Measurements from ENCODE around the gene CCL11.

The CCL11 gene

GRCh38 chr17:34285286-34285792 is at the start of gene CCL11:
CCL11 (plus strand) TSS chr17:34285742; CDS start chr17:34285809, 67 bp downstream.
- TF ChIP-seq CTCF (IDR thresholded peaks at IDR 0.05; ENCODE audit: low read depth, low read length): no peak
- no peak within 1 kb of the TSS for H3K4me3 ChIP-seq (ENCODE audit: low read depth, low read length)

- no peak overlapping the region for H3K4me3 ChIP-seq (ENCODE audit: low read depth, low read length)
- no peak for TF ChIP-seq CTCF (IDR thresholded peaks at IDR 0.05; ENCODE audit: low read depth, low read length)
Measured at GRCh38 chr17:34236281-34236892, 49.2 kb upstream of the CCL11 start.

- TF ChIP-seq CTCF (IDR thresholded peaks at IDR 0.05; ENCODE audit: low read depth, low read length): no peak
- H3K4me3 ChIP-seq (ENCODE audit: low read depth, low read length): no peak overlapping the region
Measured at GRCh38 chr17:34237458-34237857, 48.1 kb upstream of the CCL11 start.

DNA sequence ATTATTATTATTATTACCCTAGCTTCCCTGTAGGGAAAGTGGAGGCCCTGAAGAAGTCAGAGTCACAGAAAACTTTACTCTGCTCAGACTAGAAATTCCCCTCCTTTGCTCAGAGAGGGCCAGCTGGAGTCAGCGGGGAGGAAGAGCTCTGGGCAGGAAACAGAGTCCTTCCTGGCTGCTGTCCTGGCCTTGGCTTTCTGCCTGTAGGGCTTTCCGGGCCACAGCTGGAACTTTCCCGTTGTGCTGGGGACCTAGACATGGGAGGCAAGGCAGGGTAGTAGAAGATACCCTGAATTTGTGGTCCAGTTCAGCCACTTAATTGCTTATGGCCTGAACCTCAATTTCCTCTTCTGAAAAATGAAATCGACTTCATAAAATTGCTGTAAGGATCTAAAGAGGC is 44.5 kb upstream of the CCL11 start:
- H3K4me3 ChIP-seq (ENCODE audit: low read depth, low read length): no peak overlapping the region
- TF ChIP-seq CTCF (IDR thresholded peaks at IDR 0.05; ENCODE audit: low read depth, low read length): no peak

DNA sequence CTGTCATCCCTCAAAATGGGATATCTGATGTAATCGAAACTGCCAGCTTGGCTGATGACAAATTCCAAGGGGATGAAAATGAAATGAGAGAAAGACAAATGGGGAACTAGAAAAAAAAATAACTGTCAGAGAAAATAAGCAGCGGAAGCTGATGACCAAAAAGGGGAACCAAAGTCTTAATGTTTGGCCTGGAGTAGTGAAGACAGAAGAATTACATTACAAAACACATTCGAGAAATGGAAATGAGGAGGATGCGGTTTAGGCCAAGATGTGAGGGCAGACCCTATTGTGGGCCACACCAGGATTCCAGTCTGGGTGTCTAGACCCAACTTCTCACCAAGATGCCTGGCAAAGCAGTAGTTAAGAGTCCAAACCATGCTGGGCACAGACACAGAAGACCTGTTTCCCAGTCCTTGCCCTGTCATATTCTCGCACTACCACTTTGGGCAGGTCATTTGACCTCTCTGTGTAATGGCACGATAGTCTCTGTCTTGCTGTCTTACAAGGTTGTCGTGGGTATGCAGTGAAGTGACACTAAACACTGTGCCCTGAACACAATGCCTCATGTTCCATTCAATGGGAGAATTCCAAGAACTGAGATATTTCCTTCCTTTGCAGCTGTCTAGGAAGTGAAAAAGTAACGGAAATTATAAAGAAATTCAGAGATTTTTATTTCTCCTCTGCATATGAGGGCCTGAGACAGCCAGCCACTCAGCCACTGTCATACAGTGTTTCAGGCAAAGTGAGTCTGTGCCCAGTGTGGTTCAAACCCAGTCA is 42.8 kb upstream of the CCL11 start:
- H3K4me3 ChIP-seq (ENCODE audit: low read depth, low read length): no peak overlapping the region
- no peak for TF ChIP-seq CTCF (IDR thresholded peaks at IDR 0.05; ENCODE audit: low read depth, low read length)

- no peak for TF ChIP-seq CTCF (IDR thresholded peaks at IDR 0.05; ENCODE audit: low read depth, low read length)
- H3K4me3 ChIP-seq (ENCODE audit: low read depth, low read length): no peak overlapping the region
Measured at GRCh38 chr17:34243364-34244320, 41.9 kb upstream of the CCL11 start.
